Ishikawa (cell line): Measurements from ENCODE around the gene NSMF.

Experiments used
- CEBPB ChIP-seq: IDR thresholded peaks from 2 replicates; pipeline ENCODE4 v1.6.1; 2012
- CREB1 ChIP-seq: IDR thresholded peaks from 2 replicates; pipeline ENCODE4 v1.6.1; 2012; ENCODE audit warnings: low read depth
- EGR1 ChIP-seq: IDR thresholded peaks from 2 replicates; pipeline ENCODE4 v1.6.1; 2012
- EP300 ChIP-seq: IDR thresholded peaks from 2 replicates; pipeline ENCODE4 v1.6.1; 2012; ENCODE audit warnings: borderline replicate concordance
- FOXM1 ChIP-seq: IDR thresholded peaks from 2 replicates; pipeline ENCODE4 v1.6.1; 2012; ENCODE audit warnings: low read depth, borderline replicate concordance
- NFIC ChIP-seq: IDR thresholded peaks from 2 replicates; pipeline ENCODE4 v1.6.1; 2012
- RAD21 ChIP-seq: IDR thresholded peaks from 2 replicates; pipeline ENCODE4 v1.6.1; 2012; ENCODE audit warnings: low read depth
- TAF1 ChIP-seq: IDR thresholded peaks from 2 replicates; pipeline ENCODE4 v1.6.1; 2012; ENCODE audit warnings: low read depth, mild to moderate bottlenecking
- TCF12 ChIP-seq: IDR thresholded peaks from 2 replicates; pipeline ENCODE4 v1.6.1; 2012; ENCODE audit warnings: low read depth
- TEAD4 ChIP-seq: IDR thresholded peaks from 2 replicates; pipeline ENCODE4 v1.6.1; 2012
- YY1 ChIP-seq: IDR thresholded peaks from 2 replicates; pipeline ENCODE4 v1.6.1; 2012; ENCODE audit warnings: low read depth
- ZBTB7A ChIP-seq: IDR thresholded peaks from 2 replicates; pipeline ENCODE4 v1.6.1; 2012; ENCODE audit warnings: low read depth
- TF ChIP-seq, protein P1 (sequence below): IDR thresholded peaks from 2 replicates; pipeline ENCODE4 v1.6.1; 2012
- TF ChIP-seq, protein P2 (sequence below): IDR thresholded peaks from 2 replicates; pipeline ENCODE4 v1.6.1; 2012; ENCODE audit warnings: low read depth, mild to moderate bottlenecking
- TF ChIP-seq, protein P3 (sequence below): IDR thresholded peaks from 2 replicates; pipeline ENCODE4 v1.6.1; 2012

Gene NSMF, protein sequence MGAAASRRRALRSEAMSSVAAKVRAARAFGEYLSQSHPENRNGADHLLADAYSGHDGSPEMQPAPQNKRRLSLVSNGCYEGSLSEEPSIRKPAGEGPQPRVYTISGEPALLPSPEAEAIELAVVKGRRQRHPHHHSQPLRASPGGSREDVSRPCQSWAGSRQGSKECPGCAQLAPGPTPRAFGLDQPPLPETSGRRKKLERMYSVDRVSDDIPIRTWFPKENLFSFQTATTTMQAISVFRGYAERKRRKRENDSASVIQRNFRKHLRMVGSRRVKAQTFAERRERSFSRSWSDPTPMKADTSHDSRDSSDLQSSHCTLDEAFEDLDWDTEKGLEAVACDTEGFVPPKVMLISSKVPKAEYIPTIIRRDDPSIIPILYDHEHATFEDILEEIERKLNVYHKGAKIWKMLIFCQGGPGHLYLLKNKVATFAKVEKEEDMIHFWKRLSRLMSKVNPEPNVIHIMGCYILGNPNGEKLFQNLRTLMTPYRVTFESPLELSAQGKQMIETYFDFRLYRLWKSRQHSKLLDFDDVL

DNA sequence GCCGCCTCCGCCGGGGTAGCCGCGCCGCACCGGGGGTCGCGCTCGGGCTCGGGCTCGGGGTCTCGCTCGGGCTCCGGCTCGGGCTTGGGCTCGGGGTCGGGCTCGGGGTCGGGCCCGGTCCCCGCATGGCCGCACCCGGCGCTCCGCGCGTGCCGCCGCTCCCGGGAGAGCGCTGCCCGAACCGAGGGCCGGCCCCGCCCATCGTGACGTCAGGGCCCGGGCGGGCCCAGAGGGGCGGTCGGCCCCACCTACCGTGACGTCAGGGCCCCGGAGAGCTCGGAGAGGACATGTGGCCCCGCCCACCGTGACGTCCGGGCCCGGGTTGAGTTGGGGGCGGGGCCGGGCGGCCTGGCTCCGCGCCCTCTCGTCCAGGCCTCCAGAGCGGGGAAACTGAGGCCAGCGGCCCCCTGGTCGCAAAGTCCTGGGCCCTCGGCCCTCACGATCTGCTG lies at the start of gene NSMF:
Gene NSMF, minus strand, starts transcription at position 183 of the 449 bp plus-strand sequence. CDS start 232 bp downstream, outside the sequence.
- TF ChIP-seq, protein P1, sequence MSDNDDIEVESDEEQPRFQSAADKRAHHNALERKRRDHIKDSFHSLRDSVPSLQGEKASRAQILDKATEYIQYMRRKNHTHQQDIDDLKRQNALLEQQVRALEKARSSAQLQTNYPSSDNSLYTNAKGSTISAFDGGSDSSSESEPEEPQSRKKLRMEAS, result peak; percentile 38; the same call in 1 of the 2 replicates
- TF ChIP-seq NFIC, result peak; percentile 37; the same call in 1 of the 2 replicates
- TF ChIP-seq, protein P2, sequence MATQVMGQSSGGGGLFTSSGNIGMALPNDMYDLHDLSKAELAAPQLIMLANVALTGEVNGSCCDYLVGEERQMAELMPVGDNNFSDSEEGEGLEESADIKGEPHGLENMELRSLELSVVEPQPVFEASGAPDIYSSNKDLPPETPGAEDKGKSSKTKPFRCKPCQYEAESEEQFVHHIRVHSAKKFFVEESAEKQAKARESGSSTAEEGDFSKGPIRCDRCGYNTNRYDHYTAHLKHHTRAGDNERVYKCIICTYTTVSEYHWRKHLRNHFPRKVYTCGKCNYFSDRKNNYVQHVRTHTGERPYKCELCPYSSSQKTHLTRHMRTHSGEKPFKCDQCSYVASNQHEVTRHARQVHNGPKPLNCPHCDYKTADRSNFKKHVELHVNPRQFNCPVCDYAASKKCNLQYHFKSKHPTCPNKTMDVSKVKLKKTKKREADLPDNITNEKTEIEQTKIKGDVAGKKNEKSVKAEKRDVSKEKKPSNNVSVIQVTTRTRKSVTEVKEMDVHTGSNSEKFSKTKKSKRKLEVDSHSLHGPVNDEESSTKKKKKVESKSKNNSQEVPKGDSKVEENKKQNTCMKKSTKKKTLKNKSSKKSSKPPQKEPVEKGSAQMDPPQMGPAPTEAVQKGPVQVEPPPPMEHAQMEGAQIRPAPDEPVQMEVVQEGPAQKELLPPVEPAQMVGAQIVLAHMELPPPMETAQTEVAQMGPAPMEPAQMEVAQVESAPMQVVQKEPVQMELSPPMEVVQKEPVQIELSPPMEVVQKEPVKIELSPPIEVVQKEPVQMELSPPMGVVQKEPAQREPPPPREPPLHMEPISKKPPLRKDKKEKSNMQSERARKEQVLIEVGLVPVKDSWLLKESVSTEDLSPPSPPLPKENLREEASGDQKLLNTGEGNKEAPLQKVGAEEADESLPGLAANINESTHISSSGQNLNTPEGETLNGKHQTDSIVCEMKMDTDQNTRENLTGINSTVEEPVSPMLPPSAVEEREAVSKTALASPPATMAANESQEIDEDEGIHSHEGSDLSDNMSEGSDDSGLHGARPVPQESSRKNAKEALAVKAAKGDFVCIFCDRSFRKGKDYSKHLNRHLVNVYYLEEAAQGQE, result no peak
- no peak for TF ChIP-seq FOXM1
- TF ChIP-seq, protein P3, sequence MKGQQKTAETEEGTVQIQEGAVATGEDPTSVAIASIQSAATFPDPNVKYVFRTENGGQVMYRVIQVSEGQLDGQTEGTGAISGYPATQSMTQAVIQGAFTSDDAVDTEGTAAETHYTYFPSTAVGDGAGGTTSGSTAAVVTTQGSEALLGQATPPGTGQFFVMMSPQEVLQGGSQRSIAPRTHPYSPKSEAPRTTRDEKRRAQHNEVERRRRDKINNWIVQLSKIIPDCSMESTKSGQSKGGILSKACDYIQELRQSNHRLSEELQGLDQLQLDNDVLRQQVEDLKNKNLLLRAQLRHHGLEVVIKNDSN, result peak; percentile 51
- TF ChIP-seq TAF1, result peak; percentile 23; the same call in 1 of the 2 replicates
- no peak for TF ChIP-seq TCF12
- TF ChIP-seq RAD21, result no peak
- TF ChIP-seq CREB1, result peak; percentile 63; the same call in 1 of the 2 replicates

DNA sequence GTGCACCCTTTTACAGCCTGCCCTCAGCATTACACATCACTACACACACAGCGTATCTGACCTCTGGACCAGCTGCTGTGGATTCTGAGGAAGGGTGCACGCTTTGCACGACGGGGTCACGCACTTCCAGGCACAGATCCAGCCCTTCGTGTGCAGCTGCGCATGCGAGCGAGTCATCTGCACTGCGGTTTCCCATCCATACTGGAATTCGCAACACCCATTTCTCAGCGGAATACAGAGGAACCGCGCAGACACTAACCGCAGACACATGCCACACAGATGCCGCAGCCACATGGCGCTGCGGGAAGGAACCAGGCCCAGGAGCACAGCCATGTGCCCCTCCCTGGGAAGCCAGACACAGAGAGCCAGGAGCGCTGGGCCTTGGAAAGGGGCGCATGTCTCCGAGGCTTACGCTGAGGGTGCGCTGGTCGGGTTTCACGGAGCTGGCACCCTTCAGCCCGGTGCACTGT lies 47.6 kb upstream of the NSMF start:
- TF ChIP-seq EGR1, result no peak
- TF ChIP-seq CREB1, result no peak
- no peak for TF ChIP-seq ZBTB7A
- no peak for TF ChIP-seq FOXM1
- TF ChIP-seq, protein P1, result no peak; the same call in 1 of the 2 replicates
- TF ChIP-seq CEBPB, result no peak
- TF ChIP-seq YY1, result no peak
- no peak for TF ChIP-seq NFIC
- no peak for TF ChIP-seq EP300
- TF ChIP-seq TAF1, result no peak
- TF ChIP-seq, protein P3, result no peak
- TF ChIP-seq, protein P2, result no peak

DNA sequence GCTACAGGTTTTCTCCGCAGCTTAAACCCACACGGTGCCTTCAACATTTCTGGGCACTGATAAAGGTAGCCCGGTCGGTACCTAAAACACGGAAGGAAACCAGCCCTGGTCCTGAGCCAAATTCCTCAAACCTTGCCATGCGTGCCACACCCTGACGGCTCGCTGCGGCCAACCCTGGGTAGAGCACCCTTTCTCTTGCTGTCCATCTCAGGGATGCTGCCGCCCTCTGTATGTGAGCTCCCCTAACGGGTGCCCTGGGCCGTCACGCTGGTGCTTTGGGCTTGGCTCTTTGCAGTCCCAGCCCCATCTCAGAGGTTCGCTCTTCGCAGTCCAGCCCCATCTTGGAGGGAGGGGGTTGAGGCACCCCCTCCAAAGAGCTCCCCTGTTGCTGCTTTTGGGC lies 47.1 kb upstream of the NSMF start:
- TF ChIP-seq YY1 (no peak), TAF1 (no peak), EP300 (peak; percentile 49; the same call in 1 of the 2 replicates), EGR1 (no peak), NFIC (peak; percentile 93), CEBPB (no peak), TCF12 (peak; percentile 72), TEAD4 (peak; percentile 92), CREB1 (no peak), FOXM1 (no peak), RAD21 (no peak), ZBTB7A (0 out of 2 replicates have a peak, but pooled peaks have one; percentile 43)
- TF ChIP-seq, protein P2, result no peak
- TF ChIP-seq, protein P3, result peak; percentile 55; the same call in 1 of the 2 replicates
- TF ChIP-seq, protein P1, result peak; percentile 59; the same call in 1 of the 2 replicates
